HCT116 (cell line): ENCODE measurements around the gene LYPD3. TPM values are rescaled to one million over a fixed set of nuclear protein-coding genes. Genes with fewer than 3 reads are reported as not detected.

Source experiments
- ATAC-seq: fragments of 200-7000 bp; cut with Tn5 transposase; 2 replicates; pipeline ENCODE4 v1.9.1; 2020; ENCODE audit warnings: mild to moderate bottlenecking, moderate library complexity
- BruUV-seq: library from RNA; stranded (reverse); fragments of 400-500 nt; replicated peaks from 2 replicates; lab custom pipeline; 2021; lab: Mats Ljungman, UMichigan
- CTCF ChIA-PET: fragments of 300-600 bp; sonication (Branson Sonifier 250); formaldehyde crosslinking; loops from one replicate; lab custom pipeline; 2021; ENCODE audit warnings: antibody characterized with exemption; lab: Charles Lee
- POLR2A ChIA-PET: fragments of 300-600, 350-600 bp; sonication (Branson Sonifier 250); formaldehyde crosslinking; loops from one replicate; lab custom pipeline; 2021; ENCODE audit warnings: antibody characterized with exemption; lab: Charles Lee
- RAD21 ChIA-PET, 2 experiments: fragments of 300-600 bp; sonication (Branson Sonifier 250); formaldehyde crosslinking; loops; one replicate each; lab custom pipeline; 2023; ENCODE audit warnings: low total read pairs in 2 of 2; ENCODE audit not compliant: uncharacterized antibody in 2 of 2, unreplicated experiment in 2 of 2, low non-redundant PET in 1 of 2; lab: Charles Lee
- DNase-seq: peaks from one replicate; pipeline ENCODE4 v3.0.0-alpha.2; 2010; ENCODE audit warnings: low read depth, low spot score
- H2AFZ ChIP-seq: fragments of 200-600 bp; shearing (Covaris generic), sonication (generic); 2 replicates; pipeline ENCODE4 v1.6.1; 2017; ENCODE audit warnings: low read depth, mixed run types, mixed read lengths, antibody characterized with exemption, low read length; ENCODE audit not compliant: poor library complexity, severe bottlenecking
- H3K27ac ChIP-seq: 2 replicates; pipeline ENCODE4 v1.5.1; 2012; ENCODE audit warnings: low read depth, low read length
- H3K27me3 ChIP-seq: fragments of 200-600 bp; sonication (generic); 2 replicates; pipeline ENCODE4 v1.6.1; 2016; ENCODE audit warnings: mixed run types, low read length, mixed read lengths; ENCODE audit not compliant: insufficient read depth
- H3K36me3 ChIP-seq, 2 experiments: fragments of 200-500 bp in 1 of 2; fragments of 200-600 bp in 1 of 2; sonication (Bioruptor generic) in 1 of 2; sonication (generic) in 1 of 2; 2 replicates each; pipeline versions ENCODE4 v1.5.1 to v1.6.1; 2014 to 2016; ENCODE audit warnings: low read length in 2 of 2, inconsistent platforms in 1 of 2, mixed read lengths in 1 of 2, mixed run types in 1 of 2; ENCODE audit not compliant: insufficient read depth in 2 of 2, control insufficient read depth in 1 of 2
- H3K4me1 ChIP-seq, 2 experiments: fragments of 200-600 bp in 1 of 2; sonication (generic) in 1 of 2; 2 replicates each; pipeline versions ENCODE4 v1.5.1 to v1.6.1; 2012 to 2017; ENCODE audit warnings: low read length in 2 of 2, inconsistent platforms in 1 of 2, mild to moderate bottlenecking in 1 of 2, mixed read lengths in 1 of 2, mixed run types in 1 of 2, moderate library complexity in 1 of 2; ENCODE audit not compliant: insufficient read depth in 2 of 2, control insufficient read depth in 1 of 2
- H3K4me2 ChIP-seq: fragments of 200-600 bp; sonication (generic); 2 replicates; pipeline ENCODE4 v1.6.1; 2017; ENCODE audit warnings: mixed run types, low read length, mixed read lengths
- H3K4me3 ChIP-seq, 2 experiments: fragments of 200-600 bp in 1 of 2; sonication (generic) in 1 of 2; replicated peaks in 1 of 2; 2 replicates each; pipeline ENCODE4 v1.5.1; 2011 to 2016; ENCODE audit warnings: low read length in 2 of 2, control low read depth in 1 of 2, low read depth in 1 of 2, mild to moderate bottlenecking in 1 of 2, mixed read lengths in 1 of 2, mixed run types in 1 of 2
- H3K79me2 ChIP-seq: fragments of 200-600 bp; sonication (generic); 2 replicates; pipeline ENCODE4 v1.6.1; 2017; ENCODE audit warnings: mild to moderate bottlenecking, mixed run types, low read length, moderate library complexity, mixed read lengths; ENCODE audit not compliant: insufficient read depth
- H3K9ac ChIP-seq: fragments of 200-600 bp; sonication (generic); 2 replicates; pipeline ENCODE4 v1.6.1; 2016; ENCODE audit warnings: low read length, mixed read lengths
- H3K9me2 ChIP-seq: fragments of 200-600 bp; sonication (generic), shearing (Covaris generic); 2 replicates; pipeline ENCODE4 v1.6.1; 2017; ENCODE audit warnings: mixed run types, mild to moderate bottlenecking, moderate library complexity; ENCODE audit not compliant: insufficient read depth
- H3K9me3 ChIP-seq, 2 experiments: fragments of 200-500 bp in 1 of 2; fragments of 200-600 bp in 1 of 2; sonication (Bioruptor generic) in 1 of 2; sonication (generic) in 1 of 2; 2 replicates each; pipeline ENCODE4 v1.6.1; 2014 to 2017; ENCODE audit warnings: low read length in 2 of 2, mixed read lengths in 2 of 2, inconsistent platforms in 1 of 2, low read depth in 1 of 2, mild to moderate bottlenecking in 1 of 2, mixed run types in 1 of 2, moderate library complexity in 1 of 2; ENCODE audit not compliant: control insufficient read depth in 1 of 2, insufficient read depth in 1 of 2
- H4K20me1 ChIP-seq: fragments of 200-600 bp; sonication (generic), shearing (Covaris generic); 2 replicates; pipeline ENCODE4 v1.6.1; 2017; ENCODE audit warnings: mixed run types, mild to moderate bottlenecking, moderate library complexity; ENCODE audit not compliant: insufficient read depth
- CTCF ChIP-seq, 3 experiments: fragments of 200-600 bp in 1 of 3; sonication (generic) in 1 of 3; IDR thresholded peaks in 2 of 3; conservative IDR thresholded peaks in 1 of 3; 2 replicates each; pipeline ENCODE4 v1.5.1; 2012 to 2017; ENCODE audit warnings: low read depth in 2 of 3, low read length in 2 of 3, antibody characterized with exemption in 1 of 3, borderline replicate concordance in 1 of 3, control low read depth in 1 of 3, mild to moderate bottlenecking in 1 of 3, mixed read lengths in 1 of 3, mixed run types in 1 of 3, moderate library complexity in 1 of 3; ENCODE audit not compliant: insufficient read depth in 1 of 3
- EGR1 ChIP-seq: IDR thresholded peaks from 2 replicates; pipeline ENCODE4 v1.6.1; 2012; ENCODE audit warnings: low read depth
- ELF1 ChIP-seq: IDR thresholded peaks from 2 replicates; pipeline ENCODE4 v1.6.1; 2012; ENCODE audit warnings: low read depth, borderline replicate concordance
- EZH2phosphoT487 ChIP-seq: fragments of 200-600 bp; IDR thresholded peaks from 2 replicates; pipeline ENCODE4 v1.6.1; 2018; ENCODE audit warnings: antibody characterized with exemption, borderline replicate concordance
- FOSL1 ChIP-seq: IDR thresholded peaks from 2 replicates; pipeline ENCODE4 v1.6.1; 2012; ENCODE audit warnings: low read depth
- JUND ChIP-seq: IDR thresholded peaks from 2 replicates; pipeline ENCODE4 v1.6.1; 2012
- MAX ChIP-seq: IDR thresholded peaks from 2 replicates; pipeline ENCODE4 v1.6.1; 2012
- POLR2A ChIP-seq: IDR thresholded peaks from 2 replicates; pipeline ENCODE4 v1.7.0; 2011; ENCODE audit warnings: borderline replicate concordance; ENCODE audit not compliant: insufficient read depth, insufficient read length; ENCODE audit errors: extremely low read depth
- POLR2AphosphoS5 ChIP-seq: IDR thresholded peaks from 2 replicates; pipeline ENCODE4 v1.6.1; 2011; ENCODE audit warnings: mild to moderate bottlenecking, low read depth, low read length, moderate library complexity
- RAD21 ChIP-seq: IDR thresholded peaks from 2 replicates; pipeline ENCODE4 v1.6.1; 2012; ENCODE audit warnings: low read depth, mild to moderate bottlenecking
- SIN3A ChIP-seq: IDR thresholded peaks from 2 replicates; pipeline ENCODE4 v1.6.1; 2012; ENCODE audit warnings: low read depth
- SP1 ChIP-seq: IDR thresholded peaks from 2 replicates; pipeline ENCODE4 v1.6.1; 2012; ENCODE audit warnings: low read depth
- ZFX ChIP-seq: fragments of 450-650 bp; IDR thresholded peaks from 2 replicates; pipeline ENCODE4 v1.6.1; 2017
- intact Hi-C: fragments of 100-400 bp; cut with micrococcal nuclease; formaldehyde crosslinking; loops from 2 replicates; pipeline ENCODE4 v1.10.0; 2022
- total RNA-seq: library from RNA; stranded (reverse); gene quantifications from one replicate; pipeline ENCODE4 v1.2.1, GENCODE V29; 2021; ENCODE audit not compliant: unreplicated experiment
- TF ChIP-seq, protein P1 (sequence below): IDR thresholded peaks from 2 replicates; pipeline ENCODE4 v1.6.1; 2011; ENCODE audit warnings: mild to moderate bottlenecking, low read length, moderate library complexity; ENCODE audit not compliant: insufficient replicate concordance; ENCODE audit errors: extremely low read depth
- TF ChIP-seq, protein P2 (sequence below): IDR thresholded peaks from 2 replicates; pipeline ENCODE4 v1.6.1; 2012; ENCODE audit warnings: low read depth

Gene LYPD3
- total RNA-seq, 1 experiment from 2014 or later, result 3.6 TPM

GRCh38 chr19:43488179-43488578, 22.8 kb upstream of the LYPD3 start (continued):
- TF ChIP-seq, protein P1, sequence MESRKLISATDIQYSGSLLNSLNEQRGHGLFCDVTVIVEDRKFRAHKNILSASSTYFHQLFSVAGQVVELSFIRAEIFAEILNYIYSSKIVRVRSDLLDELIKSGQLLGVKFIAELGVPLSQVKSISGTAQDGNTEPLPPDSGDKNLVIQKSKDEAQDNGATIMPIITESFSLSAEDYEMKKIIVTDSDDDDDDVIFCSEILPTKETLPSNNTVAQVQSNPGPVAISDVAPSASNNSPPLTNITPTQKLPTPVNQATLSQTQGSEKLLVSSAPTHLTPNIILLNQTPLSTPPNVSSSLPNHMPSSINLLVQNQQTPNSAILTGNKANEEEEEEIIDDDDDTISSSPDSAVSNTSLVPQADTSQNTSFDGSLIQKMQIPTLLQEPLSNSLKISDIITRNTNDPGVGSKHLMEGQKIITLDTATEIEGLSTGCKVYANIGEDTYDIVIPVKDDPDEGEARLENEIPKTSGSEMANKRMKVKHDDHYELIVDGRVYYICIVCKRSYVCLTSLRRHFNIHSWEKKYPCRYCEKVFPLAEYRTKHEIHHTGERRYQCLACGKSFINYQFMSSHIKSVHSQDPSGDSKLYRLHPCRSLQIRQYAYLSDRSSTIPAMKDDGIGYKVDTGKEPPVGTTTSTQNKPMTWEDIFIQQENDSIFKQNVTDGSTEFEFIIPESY, result no peak
- TF ChIP-seq CTCF (IDR thresholded peaks at IDR 0.05 in 2 of 3, conservative IDR thresholded peaks at IDR 0.05 in 1 of 3; ENCODE audit: borderline replicate concordance in 1 of 3, insufficient read depth in 1 of 3, low read depth in 2 of 3, low read length in 2 of 3), result no peak
- no peak for TF ChIP-seq EGR1
- no peak for TF ChIP-seq FOSL1
- no peak for TF ChIP-seq SIN3A
- TF ChIP-seq EZH2phosphoT487, result no peak
- TF ChIP-seq POLR2AphosphoS5, result no peak
- TF ChIP-seq SP1, result no peak
- no peak for TF ChIP-seq JUND
- TF ChIP-seq ZFX, result no peak
- TF ChIP-seq ELF1, result no peak
- TF ChIP-seq POLR2A, result no peak

DNA sequence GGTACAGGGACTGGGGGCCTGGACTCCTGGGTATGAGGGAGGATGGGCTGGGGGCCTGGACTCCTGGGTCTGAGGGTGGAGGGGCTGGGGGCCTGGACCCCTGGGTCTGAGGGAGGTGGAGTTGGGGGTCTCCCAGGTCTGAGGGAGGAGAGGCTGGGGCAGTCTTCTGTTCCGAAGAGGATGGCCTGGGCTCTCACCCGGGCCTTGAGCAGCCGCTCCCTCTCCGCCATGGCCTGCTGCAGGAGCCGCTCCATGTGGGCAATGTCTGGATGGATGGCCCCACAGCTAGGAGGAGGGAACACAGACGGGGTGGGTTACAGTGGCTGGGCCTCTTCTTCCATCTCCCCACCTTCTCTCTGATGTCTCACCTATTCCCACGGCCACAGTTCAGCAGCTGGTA, 21.0 kb upstream of the LYPD3 start:
- RAD21 ChIA-PET, result no interaction called here
- no peaks in the 10 kb centered on the region for H3K79me2 ChIP-seq
- no peaks in the 10 kb centered on the region for H3K9me3 ChIP-seq
- ATAC-seq, result no peak
- POLR2A ChIA-PET, result no interaction called here
- no TSS peak for BruUV-seq
- no peaks in the 10 kb centered on the region for H3K36me3 ChIP-seq
- H4K20me1 ChIP-seq, result no peaks in the 10 kb centered on the region
- intact Hi-C loops, result no loop called here
- H2AFZ ChIP-seq, result no peak overlapping the region
- H3K9ac ChIP-seq, result no peak overlapping the region
- DNase-seq, result no peak
- H3K4me1 ChIP-seq, result no peaks in the 10 kb centered on the region
- H3K4me2 ChIP-seq, result no peak overlapping the region
- H3K9me2 ChIP-seq, result no peaks in the 10 kb centered on the region
- TF ChIP-seq EGR1 (no peak), ELF1 (no peak), EZH2phosphoT487 (no peak), CTCF (IDR thresholded peaks at IDR 0.05 in 2 of 3, conservative IDR thresholded peaks at IDR 0.05 in 1 of 3; ENCODE audit: borderline replicate concordance in 1 of 3, insufficient read depth in 1 of 3, low read depth in 2 of 3, low read length in 2 of 3) (no peak), RAD21 (no peak), SIN3A (no peak), ZFX (no peak), MAX (no peak), POLR2A (no peak)
- TF ChIP-seq, protein P2, sequence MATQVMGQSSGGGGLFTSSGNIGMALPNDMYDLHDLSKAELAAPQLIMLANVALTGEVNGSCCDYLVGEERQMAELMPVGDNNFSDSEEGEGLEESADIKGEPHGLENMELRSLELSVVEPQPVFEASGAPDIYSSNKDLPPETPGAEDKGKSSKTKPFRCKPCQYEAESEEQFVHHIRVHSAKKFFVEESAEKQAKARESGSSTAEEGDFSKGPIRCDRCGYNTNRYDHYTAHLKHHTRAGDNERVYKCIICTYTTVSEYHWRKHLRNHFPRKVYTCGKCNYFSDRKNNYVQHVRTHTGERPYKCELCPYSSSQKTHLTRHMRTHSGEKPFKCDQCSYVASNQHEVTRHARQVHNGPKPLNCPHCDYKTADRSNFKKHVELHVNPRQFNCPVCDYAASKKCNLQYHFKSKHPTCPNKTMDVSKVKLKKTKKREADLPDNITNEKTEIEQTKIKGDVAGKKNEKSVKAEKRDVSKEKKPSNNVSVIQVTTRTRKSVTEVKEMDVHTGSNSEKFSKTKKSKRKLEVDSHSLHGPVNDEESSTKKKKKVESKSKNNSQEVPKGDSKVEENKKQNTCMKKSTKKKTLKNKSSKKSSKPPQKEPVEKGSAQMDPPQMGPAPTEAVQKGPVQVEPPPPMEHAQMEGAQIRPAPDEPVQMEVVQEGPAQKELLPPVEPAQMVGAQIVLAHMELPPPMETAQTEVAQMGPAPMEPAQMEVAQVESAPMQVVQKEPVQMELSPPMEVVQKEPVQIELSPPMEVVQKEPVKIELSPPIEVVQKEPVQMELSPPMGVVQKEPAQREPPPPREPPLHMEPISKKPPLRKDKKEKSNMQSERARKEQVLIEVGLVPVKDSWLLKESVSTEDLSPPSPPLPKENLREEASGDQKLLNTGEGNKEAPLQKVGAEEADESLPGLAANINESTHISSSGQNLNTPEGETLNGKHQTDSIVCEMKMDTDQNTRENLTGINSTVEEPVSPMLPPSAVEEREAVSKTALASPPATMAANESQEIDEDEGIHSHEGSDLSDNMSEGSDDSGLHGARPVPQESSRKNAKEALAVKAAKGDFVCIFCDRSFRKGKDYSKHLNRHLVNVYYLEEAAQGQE, result no peak
- CTCF ChIA-PET, result no interaction called here
- H3K4me3 ChIP-seq, result no peak overlapping the region
- no peaks in the 10 kb centered on the region for H3K27me3 ChIP-seq
- H3K27ac ChIP-seq, result no peak overlapping the region
